HG03045 (cell line): ENCODE measurements around the gene IL24.

Experiments
- ATAC-seq: cut with Tn5 transposase; IDR thresholded peaks from one replicate; pipeline ENCODE4 v1.9.1; 2021; ENCODE audit warnings: mild to moderate bottlenecking, moderate library complexity; ENCODE audit not compliant: unreplicated experiment

The IL24 gene

DNA sequence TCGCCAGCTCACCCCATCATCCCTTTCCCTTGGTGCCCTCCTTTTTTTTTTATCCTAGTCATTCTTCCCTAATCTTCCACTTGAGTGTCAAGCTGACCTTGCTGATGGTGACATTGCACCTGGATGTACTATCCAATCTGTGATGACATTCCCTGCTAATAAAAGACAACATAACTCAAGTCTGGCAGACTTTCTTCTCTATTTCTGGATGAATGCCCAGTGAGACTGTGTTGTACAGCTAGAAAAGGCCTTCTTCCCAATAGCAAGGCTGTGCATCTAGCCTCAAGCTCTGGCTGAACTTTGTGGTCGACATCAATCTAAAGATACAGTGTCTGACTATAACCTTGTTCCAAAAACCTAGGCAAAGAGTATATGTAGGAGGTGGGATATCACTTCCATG is 6.4 kb downstream of the IL24 start:
- no peak for ATAC-seq

DNA sequence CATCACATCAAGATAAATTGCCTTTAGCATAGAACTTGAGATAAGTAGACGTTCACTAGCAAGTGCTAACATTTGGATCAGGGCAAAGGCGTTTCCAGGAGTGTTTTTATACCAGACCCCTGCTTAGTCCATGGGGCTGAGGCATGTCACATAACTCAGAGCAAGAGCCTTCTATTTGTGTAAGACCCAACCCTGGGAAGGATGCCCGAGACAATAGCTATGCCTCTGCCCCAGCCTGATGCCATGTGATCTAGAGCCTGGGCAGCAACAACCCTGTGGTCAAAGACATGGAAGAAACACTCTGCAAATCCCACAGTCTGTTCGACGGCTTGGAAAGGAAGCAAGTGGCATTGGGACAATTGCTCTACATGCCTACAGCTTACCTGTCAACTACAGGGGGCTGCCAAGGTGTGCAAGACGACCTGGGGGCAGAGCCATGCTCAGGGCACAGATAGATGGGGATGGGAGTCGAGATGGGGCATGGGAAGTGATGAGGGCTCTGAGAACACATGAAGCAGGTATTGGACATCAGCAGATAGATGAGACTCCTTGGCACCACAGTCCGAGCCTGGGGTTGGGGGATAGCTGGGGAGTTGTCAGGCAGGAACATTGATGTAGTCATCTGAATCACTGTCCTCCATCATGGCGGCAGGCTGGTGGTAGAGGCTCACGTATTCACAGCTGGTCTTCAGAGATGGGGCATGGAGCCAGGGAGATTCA is 7.3 kb downstream of the IL24 start:
- no peak for ATAC-seq

DNA sequence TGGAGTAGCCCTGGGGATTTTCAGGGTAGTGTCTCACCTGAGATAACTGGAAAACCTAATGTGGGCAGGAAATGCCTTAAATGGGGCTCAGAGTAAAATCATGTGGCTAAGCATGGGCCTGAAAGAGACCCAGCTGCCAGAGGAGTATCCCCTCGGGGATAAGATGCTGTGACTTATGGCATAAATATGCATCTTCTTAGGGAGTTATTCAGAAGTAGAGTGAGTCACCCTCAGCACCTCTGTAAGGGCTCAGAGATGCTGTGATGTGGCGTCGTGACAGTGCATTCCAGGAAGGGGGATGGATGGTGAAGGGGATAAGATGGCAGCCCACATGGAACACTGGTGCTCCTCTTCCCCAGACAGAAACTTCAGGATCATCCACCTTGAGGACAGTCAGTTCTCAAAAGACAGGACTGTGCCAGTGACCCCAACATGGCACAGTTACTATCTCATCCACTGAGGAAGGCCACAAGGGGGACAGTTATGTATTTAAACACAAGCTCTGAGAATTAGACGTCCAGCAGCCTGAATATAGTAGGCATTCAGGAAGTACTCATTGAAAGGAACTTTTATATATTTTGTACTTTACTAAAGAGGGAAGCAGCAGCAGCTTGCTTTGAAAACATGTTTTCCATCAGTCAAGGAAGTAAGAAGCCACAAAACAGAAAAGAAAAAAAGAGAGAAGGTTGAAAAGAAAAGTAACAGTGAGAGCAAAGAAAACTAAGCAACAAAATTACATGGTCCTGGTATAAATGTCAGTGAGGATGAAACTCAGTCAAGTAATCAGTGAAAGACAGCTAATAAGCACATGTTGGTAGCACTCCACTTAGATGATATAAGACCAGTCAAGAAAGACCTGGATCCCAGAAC is 8.3 kb downstream of the IL24 start:
- ATAC-seq, result no peak

DNA sequence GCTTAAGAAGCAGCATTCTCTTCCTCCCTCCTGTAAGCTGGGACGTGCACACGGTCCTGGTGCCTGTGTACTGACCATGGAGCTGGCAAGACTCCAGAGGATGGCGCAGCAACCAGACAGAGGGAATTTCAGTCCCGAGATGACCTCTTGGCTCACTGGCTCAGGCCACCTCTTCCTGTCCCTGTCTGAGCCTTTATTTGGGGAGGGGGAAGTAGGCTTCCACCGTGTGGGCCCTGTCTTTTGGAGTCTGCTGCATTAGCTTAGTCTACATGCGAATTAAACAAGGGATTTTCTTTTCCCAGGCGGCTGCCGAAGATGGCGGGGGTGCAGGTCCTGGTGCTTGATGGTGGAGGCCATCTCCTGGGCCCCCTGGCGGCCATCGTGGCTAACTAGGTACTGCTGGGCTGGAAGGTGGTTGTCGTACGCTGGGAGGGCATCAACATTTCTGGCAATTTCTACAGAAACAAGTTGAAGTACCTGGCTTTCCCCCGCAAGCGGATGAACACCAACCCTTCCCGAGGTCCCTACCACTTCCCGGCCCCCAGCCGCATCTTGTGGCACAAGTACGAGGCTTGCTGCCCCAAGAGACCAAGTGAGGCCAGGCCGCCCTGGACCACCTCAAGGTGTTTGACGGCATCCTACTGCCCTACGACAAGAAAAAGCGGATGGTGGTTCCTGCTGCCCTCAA is 10.2 kb downstream of the IL24 start:
- ATAC-seq, result no peak

DNA sequence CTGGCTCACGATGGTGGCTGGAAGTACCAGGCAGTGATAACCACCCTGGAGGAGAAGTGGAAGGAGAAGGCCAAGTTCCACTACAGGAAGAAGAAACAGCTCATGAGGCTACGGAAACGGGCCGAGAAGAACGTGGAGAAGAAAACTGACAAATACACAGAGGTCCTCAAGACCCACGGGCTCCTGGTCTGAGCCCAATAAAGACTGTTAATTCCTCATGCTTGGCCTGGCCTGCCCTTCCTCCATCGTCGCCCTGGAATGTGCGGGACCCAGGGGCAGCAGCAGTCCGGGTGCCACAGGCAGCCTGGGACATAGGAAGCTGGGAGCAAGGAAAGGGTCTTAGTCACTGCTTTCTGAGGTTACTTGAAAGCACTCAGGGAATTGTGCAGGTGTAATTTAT is 10.8 kb downstream of the IL24 start:
- no peak for ATAC-seq

DNA sequence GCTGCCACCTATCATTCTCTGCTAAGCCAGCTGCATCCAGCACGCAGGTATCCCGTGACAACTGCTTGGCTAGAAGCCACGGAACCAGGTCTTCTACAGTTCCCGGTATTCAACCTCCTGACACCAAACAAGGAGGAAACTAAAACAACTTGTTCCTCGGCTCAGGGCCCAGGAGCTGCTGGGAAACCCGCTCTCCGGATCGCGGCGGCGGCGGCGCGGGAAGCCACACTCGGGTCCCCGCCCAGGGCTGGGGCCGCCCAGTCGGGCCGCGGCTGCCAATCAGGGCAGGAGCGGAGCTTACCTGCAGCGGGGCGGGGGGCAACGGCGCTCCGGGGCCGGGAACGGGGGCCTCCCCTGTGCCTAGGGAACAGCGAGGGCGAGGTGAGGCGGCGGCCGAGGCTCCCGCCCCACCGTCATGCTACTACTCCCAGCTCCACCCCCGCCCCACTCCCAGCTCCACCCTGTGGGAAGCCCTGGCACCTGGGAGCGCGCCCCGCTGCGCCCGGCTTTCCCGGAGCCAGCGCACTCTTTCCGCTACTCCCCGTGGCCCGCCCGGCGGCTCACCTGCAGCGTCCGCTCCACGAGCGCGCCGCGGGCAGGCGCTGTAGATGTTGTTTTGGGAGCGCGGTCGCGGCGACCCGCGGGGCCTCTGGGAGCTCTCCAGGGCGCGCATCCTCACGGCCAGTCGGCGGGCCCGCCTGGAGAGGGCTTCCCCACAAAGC is 12.1 kb downstream of the IL24 start:
- ATAC-seq, result no peak

DNA sequence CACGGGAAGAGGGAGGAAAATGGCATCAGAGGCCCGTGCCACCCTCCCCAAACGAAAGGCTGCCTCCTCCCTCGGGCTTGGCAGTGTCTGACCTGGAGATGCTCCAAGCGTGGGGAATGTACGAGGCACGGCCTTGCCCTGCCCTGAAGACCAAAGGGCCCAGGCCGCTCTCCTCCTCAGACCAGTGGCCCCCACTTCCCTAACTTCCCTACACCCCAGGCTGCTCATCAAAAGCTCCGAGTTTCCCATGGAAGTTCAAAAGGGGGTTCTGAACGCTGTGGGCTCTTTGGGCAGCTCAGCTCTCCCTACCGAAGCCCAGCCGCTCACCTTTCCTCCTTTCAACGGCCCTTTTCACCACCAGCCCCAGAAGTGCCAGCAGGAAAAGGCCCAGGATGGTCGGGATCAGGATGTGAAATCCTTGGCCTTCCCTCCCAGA is 12.7 kb downstream of the IL24 start:
- no peak for ATAC-seq

DNA sequence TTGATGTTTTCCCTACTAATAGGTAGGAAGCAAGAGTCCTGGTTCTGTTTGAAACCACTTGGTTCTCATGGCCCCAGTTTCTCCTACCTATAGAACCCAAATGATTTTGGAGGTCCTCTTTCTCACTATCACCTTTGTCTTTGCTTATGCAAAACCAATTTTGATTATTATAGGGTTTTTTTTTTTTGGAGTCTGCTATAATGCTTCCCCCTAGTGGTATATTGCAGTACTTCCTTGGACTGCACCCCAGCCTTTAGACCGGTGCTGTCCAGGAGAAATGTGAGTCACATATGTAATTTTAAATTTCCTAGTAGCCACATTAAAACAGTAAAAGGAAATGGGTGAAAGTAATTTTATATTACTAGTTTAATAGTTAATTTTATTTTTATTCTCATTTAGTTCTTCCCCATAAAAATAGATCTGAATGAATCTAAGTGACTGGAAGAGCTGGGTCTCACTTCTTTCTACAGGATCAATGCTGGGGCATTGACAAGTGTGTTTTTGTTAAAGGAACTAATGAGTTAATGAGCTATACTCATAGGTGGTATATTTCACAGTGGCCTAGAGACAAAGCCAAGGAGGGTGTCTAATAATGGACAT is 13.9 kb downstream of the IL24 start:
- ATAC-seq, result no peak

DNA sequence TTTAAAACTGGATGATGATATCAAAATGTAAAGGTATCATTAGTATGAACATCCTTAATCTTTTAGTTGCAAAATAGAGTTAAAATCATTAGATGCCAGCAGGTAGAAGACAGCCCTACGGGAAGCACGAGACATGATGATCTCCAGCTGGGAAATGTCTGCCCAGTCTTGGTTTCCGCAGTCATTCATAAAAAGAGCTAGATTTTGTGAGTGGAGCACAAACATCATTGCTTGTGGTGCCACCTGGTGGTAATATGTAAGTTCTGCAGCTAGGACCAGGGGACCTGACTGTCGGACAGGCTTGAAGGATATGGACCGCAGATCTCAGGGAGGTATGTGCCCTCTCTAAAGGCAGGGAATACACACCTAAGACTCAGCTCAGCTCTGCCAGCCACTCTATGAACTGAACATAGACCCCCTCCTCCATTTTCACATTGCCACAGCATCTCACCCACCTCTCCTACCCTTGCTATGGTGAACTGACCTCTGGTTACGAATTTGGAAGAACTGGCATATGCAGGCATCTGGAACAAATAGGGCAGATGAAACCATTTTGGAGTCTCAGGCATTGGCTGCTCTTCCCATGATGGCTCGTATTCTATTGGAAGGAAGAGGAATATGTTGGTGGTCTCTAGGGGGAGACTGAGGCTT is 15.3 kb downstream of the IL24 start:
- ATAC-seq, result no peak

DNA sequence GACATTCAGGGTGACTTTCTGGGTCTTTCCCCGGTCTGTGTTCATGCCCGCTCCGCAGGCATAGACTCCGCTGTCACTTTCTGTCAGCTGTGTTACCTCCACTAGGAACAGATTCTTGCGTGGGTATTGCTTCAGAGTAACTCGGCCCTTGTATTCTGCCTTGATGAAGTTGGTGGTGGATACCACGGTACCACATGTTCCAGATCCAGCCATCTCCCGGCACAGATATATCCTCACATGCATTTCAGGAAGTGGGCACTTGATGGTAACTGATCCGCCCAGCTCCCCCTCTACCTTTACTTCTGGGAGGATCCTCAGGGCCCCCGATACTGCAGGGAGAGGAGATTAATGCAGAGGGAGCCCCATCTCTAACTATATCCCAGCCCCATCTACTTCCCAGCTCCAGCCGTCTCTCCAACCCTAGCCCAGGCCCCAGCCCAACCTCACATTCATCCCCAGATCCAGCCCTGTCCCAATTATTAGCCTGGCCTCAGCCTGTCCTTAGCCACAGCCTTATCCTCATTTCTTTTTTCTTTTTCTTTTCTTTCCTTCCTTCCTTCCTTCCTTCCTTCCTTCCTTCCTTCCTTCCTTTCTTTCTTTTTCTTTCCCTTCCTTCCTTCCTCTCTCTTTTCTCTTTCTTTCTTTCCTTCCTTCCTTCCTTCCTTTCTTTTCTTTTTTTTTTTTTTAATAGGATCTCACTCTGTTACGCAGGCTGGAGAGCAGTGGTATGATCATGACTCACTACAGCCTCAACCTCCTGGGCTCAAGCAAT is 16.7 kb downstream of the IL24 start:
- no peak for ATAC-seq

DNA sequence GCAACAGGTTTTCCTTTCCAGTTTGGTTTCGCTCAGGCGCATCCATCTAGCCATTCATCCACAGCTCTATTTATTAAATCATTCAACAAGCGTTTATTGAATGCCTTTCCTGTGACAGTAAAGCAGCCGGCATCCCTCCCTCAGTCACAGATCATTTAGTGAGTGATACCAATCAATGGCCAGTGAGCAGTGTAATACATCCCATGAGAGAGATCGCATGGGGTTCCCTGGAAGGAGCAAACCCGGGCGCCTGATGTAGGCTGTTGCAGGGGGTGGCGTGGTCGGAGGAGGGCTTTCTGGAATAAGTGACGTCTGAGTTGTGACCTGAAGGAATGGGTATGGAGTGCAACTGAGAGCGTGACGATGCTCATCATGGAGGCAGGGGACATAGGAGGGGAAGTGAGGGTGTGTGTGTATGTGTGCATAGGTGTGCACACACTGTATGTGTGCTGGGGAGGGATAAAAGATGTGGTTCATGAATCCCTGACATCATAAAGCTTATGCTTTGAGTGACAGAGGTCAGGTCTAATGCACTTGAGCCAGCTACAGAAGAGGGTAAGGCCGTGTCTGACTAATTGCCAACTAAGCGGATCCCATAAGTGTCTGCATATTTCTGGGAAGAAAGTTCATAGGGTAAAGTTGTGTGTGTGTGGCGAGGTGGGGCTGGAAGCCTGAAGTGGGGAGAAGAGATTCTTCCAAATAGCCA is 17.9 kb downstream of the IL24 start:
- ATAC-seq, result no peak

DNA sequence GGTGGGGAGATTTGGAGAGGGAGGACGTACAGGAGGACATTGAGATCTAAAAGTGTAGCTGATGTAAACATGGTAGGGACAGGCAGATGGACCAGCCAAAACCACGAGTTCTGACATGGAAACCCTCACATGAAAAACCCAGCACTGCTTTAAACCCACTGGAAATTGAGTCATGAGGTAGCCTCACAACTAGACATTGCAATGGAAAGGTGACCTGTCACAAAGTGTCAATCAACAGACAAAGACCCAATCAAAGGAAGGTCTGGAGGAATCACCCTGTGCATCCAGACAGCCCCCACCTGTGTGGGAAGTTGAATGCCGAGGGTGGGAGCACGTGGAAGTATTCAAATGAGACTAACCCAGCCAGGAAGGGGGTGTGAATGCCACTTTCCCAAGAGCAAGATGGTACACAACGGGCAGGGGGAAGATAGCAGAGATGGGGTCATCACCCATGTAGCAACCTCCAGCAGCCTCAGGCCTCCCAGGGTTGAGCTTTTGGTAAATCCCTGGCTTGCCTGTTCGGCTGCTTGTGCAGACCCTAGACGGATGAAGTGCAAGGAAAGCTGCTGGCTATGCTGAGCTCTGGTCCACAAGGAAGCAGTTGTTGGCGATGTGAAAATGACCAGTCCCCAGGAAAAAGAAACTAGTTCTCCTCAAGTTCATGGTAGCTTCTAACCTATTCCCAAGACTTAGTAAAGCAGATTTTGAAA is 18.9 kb downstream of the IL24 start:
- ATAC-seq, result no peak

DNA sequence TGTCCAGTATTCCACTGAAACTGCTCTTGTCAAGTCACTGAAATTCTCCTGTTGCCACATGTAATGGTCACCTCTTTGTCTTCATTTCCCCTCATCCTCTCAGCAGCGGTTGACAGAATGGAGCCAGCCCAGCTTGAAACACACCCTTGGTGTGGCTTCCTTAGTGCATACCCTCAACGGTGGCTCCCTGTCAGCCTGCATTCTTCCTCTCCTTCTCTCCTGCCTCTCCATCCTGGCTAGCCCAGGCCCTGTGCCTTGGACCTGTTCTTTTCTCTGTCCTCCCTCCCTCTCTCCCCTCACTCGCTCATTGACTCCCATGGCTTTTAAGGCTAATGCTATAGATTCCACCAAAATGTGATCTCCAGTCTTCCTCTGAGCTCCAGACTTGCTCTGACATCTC is 20.8 kb downstream of the IL24 start:
- ATAC-seq, result no peak

DNA sequence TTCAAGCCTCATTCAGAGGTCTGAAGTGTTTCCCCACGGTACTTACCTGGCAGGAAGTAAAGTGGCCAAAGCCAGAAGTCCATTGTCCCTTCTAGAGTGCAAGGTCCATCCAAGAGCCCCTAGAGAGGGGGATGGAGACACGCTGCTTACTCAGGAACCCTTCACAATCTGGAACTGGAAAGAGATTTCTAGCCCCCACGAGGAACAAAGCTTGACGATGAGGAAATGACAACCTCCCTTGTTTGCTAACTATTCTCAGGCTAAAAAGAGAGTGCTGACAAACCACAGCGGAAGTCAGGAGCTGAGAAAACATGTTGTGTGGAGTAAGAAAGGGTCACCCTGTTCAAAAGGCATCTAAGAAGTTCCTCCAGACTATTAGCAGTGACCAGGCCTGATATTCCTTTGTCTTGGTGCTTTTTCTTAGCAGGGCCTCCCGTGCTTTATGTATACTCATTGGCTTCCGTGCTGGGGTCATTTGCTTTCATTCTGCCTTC is 24.6 kb downstream of the IL24 start, which contains the start of gene FCMR:
TSS of gene FCMR (minus strand) at position 170 of the 494 bp plus-strand sequence. CDS start at position 83, 87 bp downstream.
- no peak for ATAC-seq

DNA sequence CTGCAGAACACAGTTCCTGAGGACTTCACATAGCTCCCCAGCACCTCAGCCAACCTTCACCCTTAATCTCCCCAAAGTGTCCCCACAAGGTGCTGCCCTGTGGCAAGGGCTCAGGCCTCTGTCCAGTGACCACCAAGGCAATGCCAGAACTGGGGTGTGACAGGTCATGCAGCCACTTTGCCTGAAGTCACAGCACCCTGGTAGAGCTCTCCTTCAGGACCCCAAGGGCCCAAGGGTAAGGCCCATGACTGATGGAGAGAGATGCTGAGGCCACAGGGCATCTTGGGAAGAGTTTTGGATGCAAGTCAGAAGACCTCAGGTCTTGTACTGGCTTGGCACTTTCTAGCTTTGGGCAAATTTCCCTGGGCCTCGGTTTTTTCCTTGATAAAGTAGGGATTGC is 25.3 kb downstream of the IL24 start:
- no peak for ATAC-seq

DNA sequence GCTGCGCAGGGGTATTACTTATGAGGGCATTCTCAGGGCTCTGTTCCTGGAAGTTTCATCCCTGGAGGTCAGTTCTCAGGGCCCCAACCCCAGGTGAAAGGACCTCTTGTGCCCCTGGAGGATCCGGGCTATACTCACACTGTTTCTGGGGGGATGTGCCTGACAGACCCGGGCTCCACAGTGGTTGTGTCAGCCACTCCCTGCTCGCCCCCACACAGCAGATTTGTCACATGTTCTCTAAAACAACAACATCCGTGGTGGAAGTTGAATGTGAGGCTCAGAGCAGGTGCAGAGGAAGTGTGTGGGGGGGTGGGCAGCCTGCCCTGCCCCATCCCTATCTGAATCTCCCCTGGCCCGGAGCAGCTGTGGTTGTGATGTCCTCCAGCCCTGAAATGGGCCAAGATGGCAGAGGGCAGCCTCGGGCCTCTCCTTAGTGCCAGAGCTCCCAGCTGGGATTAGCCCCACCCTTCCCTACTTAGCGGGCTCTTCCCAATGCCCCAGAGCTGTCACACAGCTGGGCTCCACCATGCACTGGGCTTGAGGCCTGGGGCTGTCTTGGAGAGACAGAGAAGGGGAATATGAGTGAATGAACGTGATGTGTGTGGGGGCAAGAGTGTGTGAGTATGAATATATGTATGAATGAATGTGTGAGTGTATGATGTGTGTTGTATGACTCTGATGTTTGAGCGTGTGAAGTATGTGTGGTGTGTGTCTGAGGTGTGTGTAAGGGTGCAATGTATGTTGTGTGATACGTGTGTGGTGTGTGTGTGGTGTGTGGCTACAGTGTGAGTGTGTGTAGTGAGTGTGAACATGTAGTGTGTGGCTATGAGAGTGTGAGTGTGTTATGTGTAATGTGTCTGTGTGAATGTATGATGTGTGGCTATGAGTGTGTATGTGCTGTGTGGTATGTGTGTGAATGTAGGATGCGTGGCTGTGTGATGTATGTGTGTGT is 26.0 kb downstream of the IL24 start:
- ATAC-seq, result peak; percentile 52
